ENCODE results near the gene CCDC63. TPM values are rescaled to one million over a fixed set of nuclear protein-coding genes. Genes with fewer than 3 reads are reported as not detected.

The CCDC63 gene
- total RNA-seq, 1 experiment from 2014 or later: 0.98 TPM

- no peak for TF ChIP-seq ZBTB21 (CRISPR knock-in tag; IDR thresholded peaks at IDR 0.05; ENCODE audit: borderline replicate concordance)
- no peak for TF ChIP-seq USF2 (CRISPR knock-in tag; IDR thresholded peaks at IDR 0.05)
- no peak for TF ChIP-seq MLX (CRISPR knock-in tag; IDR thresholded peaks at IDR 0.05)
- TF ChIP-seq SOX15 (CRISPR knock-in tag; IDR thresholded peaks at IDR 0.05): no peak
- no peak for TF ChIP-seq CREB1 (CRISPR knock-in tag; IDR thresholded peaks at IDR 0.05)
- TF ChIP-seq AFF4 (CRISPR knock-in tag; IDR thresholded peaks at IDR 0.05; ENCODE audit: borderline replicate concordance): no peak
- TF ChIP-seq ATF3 (CRISPR knock-in tag; conservative IDR thresholded peaks at IDR 0.05): no peak
- no peak for TF ChIP-seq ZNF138 (CRISPR knock-in tag; conservative IDR thresholded peaks at IDR 0.05)
- TF ChIP-seq, protein P1, sequence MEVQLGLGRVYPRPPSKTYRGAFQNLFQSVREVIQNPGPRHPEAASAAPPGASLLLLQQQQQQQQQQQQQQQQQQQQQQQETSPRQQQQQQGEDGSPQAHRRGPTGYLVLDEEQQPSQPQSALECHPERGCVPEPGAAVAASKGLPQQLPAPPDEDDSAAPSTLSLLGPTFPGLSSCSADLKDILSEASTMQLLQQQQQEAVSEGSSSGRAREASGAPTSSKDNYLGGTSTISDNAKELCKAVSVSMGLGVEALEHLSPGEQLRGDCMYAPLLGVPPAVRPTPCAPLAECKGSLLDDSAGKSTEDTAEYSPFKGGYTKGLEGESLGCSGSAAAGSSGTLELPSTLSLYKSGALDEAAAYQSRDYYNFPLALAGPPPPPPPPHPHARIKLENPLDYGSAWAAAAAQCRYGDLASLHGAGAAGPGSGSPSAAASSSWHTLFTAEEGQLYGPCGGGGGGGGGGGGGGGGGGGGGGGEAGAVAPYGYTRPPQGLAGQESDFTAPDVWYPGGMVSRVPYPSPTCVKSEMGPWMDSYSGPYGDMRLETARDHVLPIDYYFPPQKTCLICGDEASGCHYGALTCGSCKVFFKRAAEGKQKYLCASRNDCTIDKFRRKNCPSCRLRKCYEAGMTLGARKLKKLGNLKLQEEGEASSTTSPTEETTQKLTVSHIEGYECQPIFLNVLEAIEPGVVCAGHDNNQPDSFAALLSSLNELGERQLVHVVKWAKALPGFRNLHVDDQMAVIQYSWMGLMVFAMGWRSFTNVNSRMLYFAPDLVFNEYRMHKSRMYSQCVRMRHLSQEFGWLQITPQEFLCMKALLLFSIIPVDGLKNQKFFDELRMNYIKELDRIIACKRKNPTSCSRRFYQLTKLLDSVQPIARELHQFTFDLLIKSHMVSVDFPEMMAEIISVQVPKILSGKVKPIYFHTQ (CRISPR knock-in tag; IDR thresholded peaks at IDR 0.05): no peak
- no peak for TF ChIP-seq FOXJ3 (CRISPR knock-in tag; IDR thresholded peaks at IDR 0.05; ENCODE audit: borderline replicate concordance)
- TF ChIP-seq MYBL2 (CRISPR knock-in tag; IDR thresholded peaks at IDR 0.05): no peak
- no peak for TF ChIP-seq ETV6 (CRISPR knock-in tag; IDR thresholded peaks at IDR 0.05)
Observed at GRCh38 chr12:110933326-110933974, 86.7 kb downstream of the CCDC63 start (continued).

DNA sequence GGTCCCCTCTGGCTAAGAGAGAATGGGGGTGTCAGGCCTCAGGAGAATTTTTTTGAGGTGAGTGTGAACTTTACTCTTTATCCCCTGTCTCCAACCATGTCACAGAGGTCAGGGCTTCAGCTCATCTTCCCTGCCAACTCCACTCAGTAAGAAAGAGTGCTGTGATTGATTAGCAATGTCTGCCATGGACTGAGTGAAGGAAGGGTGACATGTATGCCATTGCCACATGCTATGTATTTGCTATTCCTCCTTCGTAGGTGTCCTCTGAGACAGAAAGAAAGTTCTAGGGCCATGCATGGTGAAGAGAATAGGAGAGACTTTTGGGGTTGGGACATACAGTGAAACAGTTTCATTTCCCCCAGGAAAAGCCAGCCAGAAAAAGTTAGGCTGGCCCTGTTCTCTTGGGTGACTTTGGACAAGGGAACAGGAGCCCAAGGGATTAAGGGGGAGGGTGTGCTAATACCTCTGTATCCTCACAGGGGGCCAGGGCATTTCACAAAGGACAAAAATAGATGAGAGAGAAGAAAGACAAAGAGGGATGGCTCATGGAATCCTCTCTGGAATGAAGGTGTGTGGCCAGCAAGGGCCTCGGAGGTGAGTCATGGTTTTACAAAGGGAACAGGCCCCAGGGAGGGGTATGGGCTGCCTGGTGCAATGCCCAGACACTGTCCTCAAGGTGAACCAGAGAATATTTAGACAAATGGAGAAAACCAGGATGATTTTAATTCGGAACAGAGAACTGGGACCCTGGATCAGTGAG is 87.5 kb downstream of the CCDC63 start:
- ChIA-PET CTCF (interaction anchor here (2.4 kb wide), 1 partner anchor 72 kb away, joined by 7 read pairs; no protein-coding TSS in a partner anchor), POLR2A (no interaction called here)
- H3K4me1 Mint-ChIP-seq: peaks cover 56% of the 10 kb centered on the region
- DNase-seq (ENCODE audit: low spot score) (no peak), ATAC-seq (peak; percentile 41)
- H3K27ac Mint-ChIP-seq: peak overlapping the region; percentile 82
- peaks cover 18% of the 10 kb centered on the region for H3K27me3 Mint-ChIP-seq (ENCODE audit: low read depth)
- no peak overlapping the region; the same call in 1 of the 2 replicates for H3K4me3 Mint-ChIP-seq
- H3K36me3 Mint-ChIP-seq: peaks cover 3% of the 10 kb centered on the region; the same call in 1 of the 2 replicates
- peaks cover 5% of the 10 kb centered on the region; the same call in 1 of the 2 replicates for H3K9me3 Mint-ChIP-seq
- TF ChIP-seq IRF2 (CRISPR knock-in tag; IDR thresholded peaks at IDR 0.05; ENCODE audit: borderline replicate concordance, low read depth) (no peak), ATF1 (CRISPR knock-in tag; IDR thresholded peaks at IDR 0.05) (no peak)
- TF ChIP-seq, protein P2, sequence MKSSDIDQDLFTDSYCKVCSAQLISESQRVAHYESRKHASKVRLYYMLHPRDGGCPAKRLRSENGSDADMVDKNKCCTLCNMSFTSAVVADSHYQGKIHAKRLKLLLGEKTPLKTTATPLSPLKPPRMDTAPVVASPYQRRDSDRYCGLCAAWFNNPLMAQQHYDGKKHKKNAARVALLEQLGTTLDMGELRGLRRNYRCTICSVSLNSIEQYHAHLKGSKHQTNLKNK (CRISPR knock-in tag; IDR thresholded peaks at IDR 0.05): no peak
- TF ChIP-seq, protein P3, sequence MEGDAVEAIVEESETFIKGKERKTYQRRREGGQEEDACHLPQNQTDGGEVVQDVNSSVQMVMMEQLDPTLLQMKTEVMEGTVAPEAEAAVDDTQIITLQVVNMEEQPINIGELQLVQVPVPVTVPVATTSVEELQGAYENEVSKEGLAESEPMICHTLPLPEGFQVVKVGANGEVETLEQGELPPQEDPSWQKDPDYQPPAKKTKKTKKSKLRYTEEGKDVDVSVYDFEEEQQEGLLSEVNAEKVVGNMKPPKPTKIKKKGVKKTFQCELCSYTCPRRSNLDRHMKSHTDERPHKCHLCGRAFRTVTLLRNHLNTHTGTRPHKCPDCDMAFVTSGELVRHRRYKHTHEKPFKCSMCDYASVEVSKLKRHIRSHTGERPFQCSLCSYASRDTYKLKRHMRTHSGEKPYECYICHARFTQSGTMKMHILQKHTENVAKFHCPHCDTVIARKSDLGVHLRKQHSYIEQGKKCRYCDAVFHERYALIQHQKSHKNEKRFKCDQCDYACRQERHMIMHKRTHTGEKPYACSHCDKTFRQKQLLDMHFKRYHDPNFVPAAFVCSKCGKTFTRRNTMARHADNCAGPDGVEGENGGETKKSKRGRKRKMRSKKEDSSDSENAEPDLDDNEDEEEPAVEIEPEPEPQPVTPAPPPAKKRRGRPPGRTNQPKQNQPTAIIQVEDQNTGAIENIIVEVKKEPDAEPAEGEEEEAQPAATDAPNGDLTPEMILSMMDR (IDR thresholded peaks at IDR 0.05): no peak
- TF ChIP-seq, protein P4, sequence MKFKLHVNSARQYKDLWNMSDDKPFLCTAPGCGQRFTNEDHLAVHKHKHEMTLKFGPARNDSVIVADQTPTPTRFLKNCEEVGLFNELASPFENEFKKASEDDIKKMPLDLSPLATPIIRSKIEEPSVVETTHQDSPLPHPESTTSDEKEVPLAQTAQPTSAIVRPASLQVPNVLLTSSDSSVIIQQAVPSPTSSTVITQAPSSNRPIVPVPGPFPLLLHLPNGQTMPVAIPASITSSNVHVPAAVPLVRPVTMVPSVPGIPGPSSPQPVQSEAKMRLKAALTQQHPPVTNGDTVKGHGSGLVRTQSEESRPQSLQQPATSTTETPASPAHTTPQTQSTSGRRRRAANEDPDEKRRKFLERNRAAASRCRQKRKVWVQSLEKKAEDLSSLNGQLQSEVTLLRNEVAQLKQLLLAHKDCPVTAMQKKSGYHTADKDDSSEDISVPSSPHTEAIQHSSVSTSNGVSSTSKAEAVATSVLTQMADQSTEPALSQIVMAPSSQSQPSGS (CRISPR knock-in tag; IDR thresholded peaks at IDR 0.05; ENCODE audit: borderline replicate concordance, low read depth): no peak
- TF ChIP-seq, protein P5, sequence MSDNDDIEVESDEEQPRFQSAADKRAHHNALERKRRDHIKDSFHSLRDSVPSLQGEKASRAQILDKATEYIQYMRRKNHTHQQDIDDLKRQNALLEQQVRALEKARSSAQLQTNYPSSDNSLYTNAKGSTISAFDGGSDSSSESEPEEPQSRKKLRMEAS (CRISPR knock-in tag; IDR thresholded peaks at IDR 0.05): no peak
